GM12874 (cell line): ENCODE results near the gene KLHL36.

Source experiments
- CTCF ChIP-seq: IDR thresholded peaks from 2 replicates; pipeline ENCODE4 v1.5.1; 2011; ENCODE audit warnings: low read depth, mild to moderate bottlenecking, control low read depth, low read length, moderate library complexity; ENCODE audit not compliant: insufficient read depth

KLHL36 gene

DNA sequence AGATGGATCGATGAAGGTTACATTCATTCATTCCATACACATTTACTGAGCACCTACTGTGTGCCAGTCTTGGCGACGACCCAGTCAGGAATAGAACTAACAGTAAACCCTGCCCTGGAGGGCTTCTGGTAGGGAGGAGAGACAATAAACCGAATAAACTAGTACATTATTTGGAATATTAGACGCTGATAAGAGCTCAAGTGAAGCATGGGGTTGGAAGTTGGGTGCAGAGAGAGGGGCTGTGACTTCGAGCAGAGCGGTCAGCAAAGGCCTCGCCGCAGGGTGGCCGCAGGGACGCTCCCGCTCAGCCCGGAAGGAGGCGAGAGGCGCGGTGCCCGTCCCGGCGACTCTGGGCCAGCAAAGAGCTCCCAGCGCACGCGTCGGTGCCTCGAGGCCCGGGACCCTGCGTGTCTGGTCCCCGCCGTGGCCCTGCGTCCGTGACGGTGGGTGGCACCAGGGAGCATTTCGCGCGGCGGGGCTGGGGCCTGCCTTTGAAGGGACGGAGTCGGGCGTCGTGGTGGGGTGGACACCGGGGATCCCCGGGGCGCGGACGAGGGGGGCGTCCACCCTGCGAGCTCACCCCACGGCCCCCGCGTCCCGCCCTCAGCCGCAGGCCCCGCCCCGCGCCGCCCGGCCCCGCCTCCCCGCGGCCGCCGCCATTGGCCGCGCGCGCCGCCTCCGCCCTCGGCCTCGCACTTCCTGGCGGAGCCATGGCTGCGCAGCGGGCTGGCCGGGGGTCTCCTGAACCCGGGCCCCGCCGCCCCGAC is at the start of gene KLHL36:
Gene KLHL36, plus strand, starts transcription at position 684 of the 767 bp plus-strand sequence. CDS start 2,357 bp downstream, outside the sequence.
- 0 out of 2 replicates have a peak, but pooled peaks have one; percentile 18 for TF ChIP-seq CTCF

- no peak for TF ChIP-seq CTCF
These were observed 48.6 kb upstream of the KLHL36 start for GRCh38 chr16:84599521-84600202.

DNA sequence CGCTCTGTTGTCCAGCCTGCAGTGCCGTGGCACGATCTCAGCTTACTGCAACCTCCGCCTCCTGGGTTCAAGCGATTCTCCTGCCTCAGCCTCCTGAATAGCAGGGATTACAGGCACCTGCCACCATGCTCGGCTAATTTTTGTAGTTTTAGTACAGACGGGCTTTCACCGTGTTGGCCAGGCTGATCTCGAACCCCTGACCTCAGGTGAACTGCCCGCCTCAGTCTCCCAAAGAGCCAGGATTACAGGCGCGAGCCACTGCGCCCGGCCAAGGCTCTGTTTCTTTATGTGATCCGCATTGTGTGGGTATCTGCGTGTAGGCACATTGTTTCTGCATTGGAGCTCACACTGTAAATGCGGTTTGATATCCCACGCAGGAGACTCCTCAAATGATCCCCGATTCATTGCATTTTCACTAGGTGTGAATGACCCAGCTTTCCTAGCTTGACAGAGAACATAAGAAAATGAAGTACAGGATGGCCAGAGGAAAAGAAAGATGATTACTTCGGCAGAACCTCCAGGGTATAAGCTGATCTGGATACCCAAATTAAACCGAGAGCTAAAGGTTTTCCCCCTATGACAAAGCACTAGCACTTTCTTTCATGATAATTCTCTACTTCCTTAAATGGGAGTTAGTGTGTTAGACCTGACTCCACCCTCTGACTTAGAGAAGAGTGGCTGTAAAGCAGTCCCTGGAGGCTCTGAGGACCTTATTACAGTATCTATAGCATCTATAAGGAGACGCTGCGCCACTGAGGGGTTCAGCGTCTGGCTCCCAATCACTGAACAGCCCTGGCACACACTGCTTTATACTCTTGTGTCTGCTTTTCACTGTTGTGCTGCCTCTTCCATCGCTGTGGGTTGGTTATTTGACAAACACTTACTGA is 47.7 kb upstream of the KLHL36 start:
- no peak for TF ChIP-seq CTCF

GRCh38 chr16:84603140-84603816 is 45.0 kb upstream of the KLHL36 start:
- no peak for TF ChIP-seq CTCF

DNA sequence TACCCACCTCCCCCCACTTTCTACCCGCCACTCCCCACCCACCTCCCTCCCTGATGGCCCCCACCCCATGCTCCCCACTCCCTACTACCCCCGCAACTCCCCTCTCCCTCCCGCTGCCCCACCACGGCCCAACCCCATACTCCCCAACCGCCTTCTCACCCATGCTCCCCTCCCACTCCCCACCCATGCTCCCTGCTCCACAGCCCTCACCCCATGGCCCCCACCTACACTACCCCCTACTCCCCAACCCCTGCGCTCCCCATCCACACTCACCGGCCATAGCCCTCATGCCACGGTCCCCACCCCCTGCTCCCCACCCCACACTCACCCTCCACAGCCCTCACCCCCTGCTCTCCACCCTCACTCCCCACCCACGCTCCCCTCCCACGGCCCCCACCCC is 44.4 kb upstream of the KLHL36 start:
- TF ChIP-seq CTCF, result no peak

DNA sequence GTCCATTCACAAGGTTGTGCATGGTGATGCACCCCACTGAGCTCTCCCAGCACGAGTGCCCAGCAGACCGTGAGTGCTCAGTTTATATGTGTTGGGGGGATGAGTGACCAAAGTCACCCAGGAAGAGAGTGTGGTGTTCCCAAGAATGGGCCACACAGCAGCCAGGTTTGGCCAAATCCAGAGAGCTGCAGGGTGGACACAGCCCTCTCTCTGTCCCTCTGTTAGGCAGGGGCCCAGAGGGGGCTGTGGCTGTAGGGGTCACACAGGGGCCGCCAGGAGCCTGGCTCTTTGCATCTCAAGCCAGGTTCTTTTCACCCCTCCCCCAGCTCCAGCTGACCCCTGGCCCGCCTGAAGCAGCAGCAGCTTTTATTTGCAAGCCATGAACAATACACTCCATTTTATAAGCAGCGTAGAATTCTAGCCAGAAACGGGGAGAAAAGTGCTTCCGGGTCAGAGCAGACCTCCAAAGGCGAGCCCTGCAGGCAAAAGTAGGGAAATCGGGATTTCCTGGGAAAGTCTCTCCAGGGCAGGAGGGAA is 43.8 kb upstream of the KLHL36 start:
- no peak for TF ChIP-seq CTCF
